HepG2 (cell line): ENCODE results near the gene AGRP. TPM values are rescaled to one million over a fixed set of nuclear protein-coding genes. Genes with fewer than 3 reads are reported as not detected.

Experiments used
- ATF1 ChIP-seq: IDR thresholded peaks from 2 replicates; pipeline ENCODE4 v1.6.1; 2016; ENCODE audit warnings: mild to moderate bottlenecking, control low read depth
- CBX5 ChIP-seq: sonication (generic); formaldehyde crosslinking; IDR thresholded peaks from 2 replicates; pipeline ENCODE4 v1.4.0; 2020; ENCODE audit warnings: missing genetic modification reagents, borderline replicate concordance
- EEA1 ChIP-seq: sonication (generic); formaldehyde crosslinking; IDR thresholded peaks from 2 replicates; pipeline ENCODE4 v1.5.1; 2020; ENCODE audit warnings: mild to moderate bottlenecking, missing genetic modification reagents, borderline replicate concordance
- ELF3 ChIP-seq: IDR thresholded peaks from 2 replicates; pipeline ENCODE4 v1.6.1; 2016; ENCODE audit warnings: missing genetic modification reagents, missing compliant biosample characterization
- FOXP4 ChIP-seq: sonication (generic); formaldehyde crosslinking; IDR thresholded peaks from 2 replicates; pipeline ENCODE4 v1.4.0; 2020; ENCODE audit warnings: missing genetic modification reagents
- HOXA3 ChIP-seq: sonication (generic); formaldehyde crosslinking; IDR thresholded peaks from 2 replicates; pipeline ENCODE4 v1.5.0; 2020; ENCODE audit warnings: missing genetic modification reagents
- MNT ChIP-seq: fragments of 450-650 bp; IDR thresholded peaks from 2 replicates; pipeline ENCODE4 v1.6.1; 2016
- NKX3-1 ChIP-seq: sonication (generic); formaldehyde crosslinking; IDR thresholded peaks from 2 replicates; pipeline ENCODE4 v1.5.0; 2020; ENCODE audit warnings: missing genetic modification reagents
- TAF1 ChIP-seq: sonication (generic); formaldehyde crosslinking; IDR thresholded peaks from 2 replicates; pipeline ENCODE4 v1.4.0; 2020; ENCODE audit warnings: missing genetic modification reagents
- ZBTB14 ChIP-seq: sonication (generic); formaldehyde crosslinking; IDR thresholded peaks from 2 replicates; pipeline ENCODE4 v1.4.0; 2020; ENCODE audit warnings: missing genetic modification reagents
- ZFYVE20 ChIP-seq: sonication (generic); formaldehyde crosslinking; IDR thresholded peaks from 2 replicates; pipeline ENCODE4 v1.8.0; 2023; ENCODE audit warnings: low read depth, mild to moderate bottlenecking, moderate library complexity, missing genetic modification reagents, borderline replicate concordance
- ZNF264 ChIP-seq: sonication (generic); formaldehyde crosslinking; IDR thresholded peaks from 2 replicates; pipeline ENCODE4 v1.4.0; 2020; ENCODE audit warnings: missing genetic modification reagents
- ZNF660 ChIP-seq: sonication (generic); formaldehyde crosslinking; IDR thresholded peaks from 2 replicates; pipeline ENCODE4 v1.5.1; 2020; ENCODE audit warnings: mild to moderate bottlenecking, low read depth, missing genetic modification reagents, borderline replicate concordance
- ZNF687 ChIP-seq: sonication (generic); formaldehyde crosslinking; IDR thresholded peaks from 2 replicates; pipeline ENCODE4 v1.5.1; 2020; ENCODE audit warnings: mild to moderate bottlenecking, missing genetic modification reagents, moderate library complexity
- polyA plus RNA-seq, 8 experiments: library from polyadenylated mRNA; depleted of rRNA in 3 of 8; stranded (reverse) in 7 of 8; unstranded in 1 of 8; fragments of >200 nt; fragmentation: Illumina TruSeq in 4 of 8; extraction: Trizol in 4 of 8; gene quantifications; 2 replicates each; pipeline versions ENCODE4 v1.2.1 to v1.2.3, GENCODE V29; 2011 to 2016; ENCODE audit warnings: low read depth in 4 of 8, missing spikeins in 1 of 8, mixed read lengths in 1 of 8; ENCODE audit not compliant: insufficient read depth in 1 of 8
- total RNA-seq, 5 experiments: library from RNA; depleted of rRNA; stranded (reverse); fragments of >200 nt; fragmentation: Illumina TruSeq; extraction: Trizol; gene quantifications; 2 replicates each; pipeline ENCODE4 v1.2.3, GENCODE V29; 2016; ENCODE audit warnings: low read depth in 1 of 5
- TF ChIP-seq, protein P1 (sequence below): IDR thresholded peaks from 2 replicates; pipeline ENCODE4 v1.6.1; 2012; ENCODE audit warnings: inconsistent platforms
- TF ChIP-seq, protein P2 (sequence below): sonication (generic); formaldehyde crosslinking; IDR thresholded peaks from 2 replicates; pipeline ENCODE4 v1.4.0; 2020; ENCODE audit warnings: missing genetic modification reagents, borderline replicate concordance
- TF ChIP-seq, protein P3 (sequence below): sonication (generic); formaldehyde crosslinking; IDR thresholded peaks from 2 replicates; pipeline ENCODE4 v1.5.0; 2020; ENCODE audit warnings: missing genetic modification reagents

AGRP gene
- total and polyA plus RNA-seq, 2 of the 13 experiments (the other 11 are each of a cell fraction or from before 2014, with no cell fraction given) = not detected

DNA sequence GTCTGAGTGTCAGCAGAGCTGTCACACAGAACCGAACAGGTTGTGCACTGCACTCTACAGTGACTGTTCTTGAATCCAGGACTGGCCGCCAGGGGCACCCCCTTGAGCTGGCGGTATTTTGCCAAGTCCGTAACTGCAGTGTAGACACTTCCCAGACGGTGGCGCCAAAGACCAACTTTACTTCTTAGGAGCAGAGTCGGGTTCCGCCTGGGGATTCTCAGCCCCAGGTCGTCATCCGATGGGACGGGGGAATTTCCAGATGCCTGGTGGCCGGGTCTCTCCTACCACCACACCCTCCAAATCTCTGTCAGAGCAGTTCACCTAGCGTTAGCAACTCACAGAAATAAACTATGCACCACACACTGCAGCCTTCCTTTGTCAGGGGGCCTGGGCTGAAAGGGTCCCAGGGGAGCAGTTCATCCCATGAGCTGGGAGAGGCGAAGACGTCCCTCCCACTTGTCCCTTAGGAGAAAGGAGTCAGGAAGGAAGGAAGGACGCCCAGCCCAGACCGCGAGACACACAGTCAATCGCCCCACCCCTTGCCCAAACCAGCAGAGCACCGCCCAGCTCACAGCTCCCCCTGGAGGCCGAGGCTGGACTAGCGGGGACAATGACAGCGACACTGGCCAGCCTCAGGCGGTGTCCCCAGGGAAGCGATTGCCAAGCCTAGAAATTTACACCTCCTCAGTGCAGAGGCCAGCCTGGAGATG lies 37.9 kb upstream of the AGRP start (continued):
- TF ChIP-seq HOXA3 = peak; percentile 69
- TF ChIP-seq ZNF687 (CRISPR knock-in tag) = peak; percentile 79
- TF ChIP-seq, protein P1, sequence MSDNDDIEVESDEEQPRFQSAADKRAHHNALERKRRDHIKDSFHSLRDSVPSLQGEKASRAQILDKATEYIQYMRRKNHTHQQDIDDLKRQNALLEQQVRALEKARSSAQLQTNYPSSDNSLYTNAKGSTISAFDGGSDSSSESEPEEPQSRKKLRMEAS = 0 out of 2 replicates have a peak, but pooled peaks have one; percentile 50
- TF ChIP-seq ATF1 (CRISPR knock-in tag) = no peak
- TF ChIP-seq, protein P2, sequence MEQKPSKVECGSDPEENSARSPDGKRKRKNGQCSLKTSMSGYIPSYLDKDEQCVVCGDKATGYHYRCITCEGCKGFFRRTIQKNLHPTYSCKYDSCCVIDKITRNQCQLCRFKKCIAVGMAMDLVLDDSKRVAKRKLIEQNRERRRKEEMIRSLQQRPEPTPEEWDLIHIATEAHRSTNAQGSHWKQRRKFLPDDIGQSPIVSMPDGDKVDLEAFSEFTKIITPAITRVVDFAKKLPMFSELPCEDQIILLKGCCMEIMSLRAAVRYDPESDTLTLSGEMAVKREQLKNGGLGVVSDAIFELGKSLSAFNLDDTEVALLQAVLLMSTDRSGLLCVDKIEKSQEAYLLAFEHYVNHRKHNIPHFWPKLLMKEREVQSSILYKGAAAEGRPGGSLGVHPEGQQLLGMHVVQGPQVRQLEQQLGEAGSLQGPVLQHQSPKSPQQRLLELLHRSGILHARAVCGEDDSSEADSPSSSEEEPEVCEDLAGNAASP = peak; percentile 65
- TF ChIP-seq ZNF660 (CRISPR knock-in tag) = no peak
- peak; percentile 68; the same call in 1 of the 2 replicates for TF ChIP-seq CBX5 (CRISPR knock-in tag)
- peak; percentile 71; the same call in 1 of the 2 replicates for TF ChIP-seq FOXP4 (CRISPR knock-in tag)
- TF ChIP-seq ZFYVE20 (CRISPR knock-in tag) = no peak
- no peak for TF ChIP-seq NKX3-1 (CRISPR knock-in tag)
- TF ChIP-seq MNT = no peak
- TF ChIP-seq ZNF264 (CRISPR knock-in tag) = no peak
- no peak for TF ChIP-seq ZBTB14 (CRISPR knock-in tag)
- TF ChIP-seq EEA1 (CRISPR knock-in tag) = peak; percentile 61; the same call in 1 of the 2 replicates
- TF ChIP-seq ELF3 (CRISPR knock-in tag) = peak; percentile 67
- TF ChIP-seq, protein P3, sequence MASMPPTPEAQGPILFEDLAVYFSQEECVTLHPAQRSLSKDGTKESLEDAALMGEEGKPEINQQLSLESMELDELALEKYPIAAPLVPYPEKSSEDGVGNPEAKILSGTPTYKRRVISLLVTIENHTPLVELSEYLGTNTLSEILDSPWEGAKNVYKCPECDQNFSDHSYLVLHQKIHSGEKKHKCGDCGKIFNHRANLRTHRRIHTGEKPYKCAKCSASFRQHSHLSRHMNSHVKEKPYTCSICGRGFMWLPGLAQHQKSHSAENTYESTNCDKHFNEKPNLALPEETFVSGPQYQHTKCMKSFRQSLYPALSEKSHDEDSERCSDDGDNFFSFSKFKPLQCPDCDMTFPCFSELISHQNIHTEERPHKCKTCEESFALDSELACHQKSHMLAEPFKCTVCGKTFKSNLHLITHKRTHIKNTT (CRISPR knock-in tag) = no peak
- TF ChIP-seq TAF1 (CRISPR knock-in tag) = peak; percentile 47; the same call in 1 of the 2 replicates
